ENCODE data around the gene WDR33. TPM values are rescaled to one million over a fixed set of nuclear protein-coding genes. Genes with fewer than 3 reads are reported as not detected.

Gene WDR33
- total and polyA plus RNA-seq, 2 of the 4 experiments (the other 2 are of a cell fraction): 19.6 to 41.2 TPM

GRCh38 chr2:127707890-127708648 lies 102.9 kb downstream of the WDR33 start:
- Histone ChIP-seq H4K20me1 (ENCODE audit: insufficient read depth, low read length) (peaks cover 11% of the 10 kb centered on the region; the same call in 1 of the 2 replicates), H2BK120ac (ENCODE audit: low read depth, low read length) (no peak overlapping the region), H3K9me1 (ENCODE audit: insufficient read depth, low read length) (peaks cover 11% of the 10 kb centered on the region), H4K5ac (ENCODE audit: low read depth, low read length) (no peak overlapping the region), H3K4ac (ENCODE audit: low read depth, low read length) (no peak overlapping the region), H2BK5ac (ENCODE audit: low read depth, low read length, poor library complexity, severe bottlenecking) (no peak overlapping the region), H3K18ac (ENCODE audit: low read depth, low read length) (no peak overlapping the region), H2AK5ac (ENCODE audit: low read depth, low read length) (no peak overlapping the region), H3K27me3 (ENCODE audit: control insufficient read depth, insufficient read depth, low read length) (no peaks in the 10 kb centered on the region), H2AFZ (replicated peaks; ENCODE audit: low read length, poor library complexity) (no peak overlapping the region), H3K14ac (replicated peaks; ENCODE audit: low read depth, low read length) (no peak overlapping the region), H3K4me2 (ENCODE audit: low read depth, low read length) (no peak overlapping the region), H3K23ac (ENCODE audit: low read depth, low read length) (no peak overlapping the region), H2AK9ac (replicated peaks; ENCODE audit: low read depth, low read length, poor library complexity) (no peak overlapping the region), H3K56ac (ENCODE audit: extremely low read depth, insufficient read depth, low read length) (no peak overlapping the region), H3K27ac (ENCODE audit: insufficient read depth, low read length) (no peak overlapping the region), H4K8ac (ENCODE audit: low read depth in 2 of 2, low read length in 2 of 2) (no peak overlapping the region), H2BK20ac (ENCODE audit: low read depth, low read length) (no peak overlapping the region), H3K36me3 (ENCODE audit: control insufficient read depth, insufficient read depth, low read length) (peaks cover 37% of the 10 kb centered on the region), H3K4me3 (ENCODE audit: insufficient read depth, low read depth, low read length) (no peak overlapping the region), H3K9ac (ENCODE audit: low read depth, low read length) (no peak overlapping the region), H3K9me3 (ENCODE audit: control insufficient read depth, insufficient read depth, low read length) (no peaks in the 10 kb centered on the region), H3K79me1 (ENCODE audit: low read depth in 1 of 2, low read length in 2 of 2) (peaks cover 8 to 30% of the 10 kb centered on the region in 2 experiments), H2BK15ac (ENCODE audit: low read depth, low read length) (no peak overlapping the region), H3K4me1 (ENCODE audit: control insufficient read depth, insufficient read depth, low read length) (peaks cover 7% of the 10 kb centered on the region; the same call in 1 of the 2 replicates), H4K91ac (ENCODE audit: insufficient read depth, low read depth, low read length) (no peak overlapping the region)
- 66% methylated on average over 8 of the region's 9 CpGs; no CpG with 5 or more reads in 1 of the 2 experiments for WGBS, 2 experiments (ENCODE audit: extremely low coverage in 2 of 2, insufficient read length in 1 of 2)
- BruUV-seq (replicated peaks): no TSS peak
- in situ Hi-C loops (cut with MboI; ENCODE audit: low sequenced_read_pairs) (no loop called here), dilution Hi-C loops (cut with HindIII; ENCODE audit: low sequenced_read_pairs, unreplicated experiment) (no loop called here), intact Hi-C loops (cut with micrococcal nuclease) (loop anchor here (10.0 kb wide), 1 partner anchor 183 kb away; the partner anchor contains the start of gene IWS1)
- CTCF ChIA-PET: no interaction called here
- POLR2A ChIA-PET (ENCODE audit: unreplicated experiment): no interaction called here
- DNase-seq (no peak), ATAC-seq (ENCODE audit: low read depth) (no peak)
- TF ChIP-seq BHLHE40 (IDR thresholded peaks at IDR 0.05; ENCODE audit: low read depth, low read length) (no peak), MAZ (IDR thresholded peaks at IDR 0.05; ENCODE audit: borderline replicate concordance, low read depth, low read length) (no peak), CTCF (conservative IDR thresholded peaks at IDR 0.05; ENCODE audit: low read depth, low read length) (no peak), USF2 (IDR thresholded peaks at IDR 0.05; ENCODE audit: low read depth, low read length) (no peak), RAD21 (IDR thresholded peaks at IDR 0.05; ENCODE audit: low read length) (no peak), NFE2L2 (IDR thresholded peaks at IDR 0.05; ENCODE audit: low read depth, low read length) (no peak), CEBPB (IDR thresholded peaks at IDR 0.05; ENCODE audit: low read depth, low read length) (no peak), RCOR1 (IDR thresholded peaks at IDR 0.05; ENCODE audit: insufficient replicate concordance, low read length) (no peak), MAFK (IDR thresholded peaks at IDR 0.05; ENCODE audit: low read depth, low read length) (no peak), RFX5 (IDR thresholded peaks at IDR 0.05; ENCODE audit: low read depth, low read length) (no peak), FOS (IDR thresholded peaks at IDR 0.05; ENCODE audit: low read depth, low read length) (no peak), CHD1 (IDR thresholded peaks at IDR 0.05; ENCODE audit: low read depth, low read length) (no peak), POLR2A (IDR thresholded peaks at IDR 0.05; ENCODE audit: low read depth, low read length) (no peak), SMC3 (IDR thresholded peaks at IDR 0.05; ENCODE audit: low read depth, low read length) (no peak), ELK1 (IDR thresholded peaks at IDR 0.05; ENCODE audit: borderline replicate concordance, low read depth, low read length) (no peak)
